ENCODE measurements around the gene CYP24A1. TPM values are rescaled to one million over a fixed set of nuclear protein-coding genes. Genes with fewer than 3 reads are reported as not detected.

The CYP24A1 gene
- total RNA-seq, 1 donor from 2014 or later = 5.9 TPM

DNA sequence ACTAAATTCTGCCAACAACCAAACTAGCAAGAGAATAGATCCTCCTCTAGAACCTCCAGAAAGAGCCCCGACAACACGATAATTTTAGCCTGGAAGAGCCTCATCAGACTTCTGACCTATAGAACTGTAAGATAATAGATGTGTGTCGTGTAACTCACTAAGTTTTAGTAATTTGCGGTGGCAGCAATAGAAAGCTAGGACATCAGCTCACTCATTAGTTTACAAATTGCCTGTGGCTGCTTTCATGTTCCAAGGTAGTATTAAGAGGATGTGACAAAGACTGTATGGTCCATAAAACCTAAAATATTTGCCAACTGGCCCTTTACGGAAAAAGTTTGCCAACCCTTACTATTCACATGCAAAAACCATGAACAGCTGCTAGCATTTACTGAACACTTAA is 17.3 kb downstream of the CYP24A1 start:
- Histone ChIP-seq H3K27ac (no peak overlapping the region), H3K4me3 (no peak overlapping the region), H3K36me3 (no peaks in the 10 kb centered on the region), H3K4me1 (peaks cover 6% of the 10 kb centered on the region), H3K27me3 (no peaks in the 10 kb centered on the region), H3K9me3 (no peaks in the 10 kb centered on the region)
- TF ChIP-seq POLR2AphosphoS5 (IDR thresholded peaks at IDR 0.05; ENCODE audit: insufficient read depth in 1 of 2, low read depth in 1 of 2) = no peak
- no peak for TF ChIP-seq POLR2A (IDR thresholded peaks at IDR 0.05)
- TF ChIP-seq, protein P1, sequence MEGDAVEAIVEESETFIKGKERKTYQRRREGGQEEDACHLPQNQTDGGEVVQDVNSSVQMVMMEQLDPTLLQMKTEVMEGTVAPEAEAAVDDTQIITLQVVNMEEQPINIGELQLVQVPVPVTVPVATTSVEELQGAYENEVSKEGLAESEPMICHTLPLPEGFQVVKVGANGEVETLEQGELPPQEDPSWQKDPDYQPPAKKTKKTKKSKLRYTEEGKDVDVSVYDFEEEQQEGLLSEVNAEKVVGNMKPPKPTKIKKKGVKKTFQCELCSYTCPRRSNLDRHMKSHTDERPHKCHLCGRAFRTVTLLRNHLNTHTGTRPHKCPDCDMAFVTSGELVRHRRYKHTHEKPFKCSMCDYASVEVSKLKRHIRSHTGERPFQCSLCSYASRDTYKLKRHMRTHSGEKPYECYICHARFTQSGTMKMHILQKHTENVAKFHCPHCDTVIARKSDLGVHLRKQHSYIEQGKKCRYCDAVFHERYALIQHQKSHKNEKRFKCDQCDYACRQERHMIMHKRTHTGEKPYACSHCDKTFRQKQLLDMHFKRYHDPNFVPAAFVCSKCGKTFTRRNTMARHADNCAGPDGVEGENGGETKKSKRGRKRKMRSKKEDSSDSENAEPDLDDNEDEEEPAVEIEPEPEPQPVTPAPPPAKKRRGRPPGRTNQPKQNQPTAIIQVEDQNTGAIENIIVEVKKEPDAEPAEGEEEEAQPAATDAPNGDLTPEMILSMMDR (IDR thresholded peaks at IDR 0.05) = no peak
- DNase-seq (ENCODE audit: extremely low spot score in 2 of 2) = no peak
- intact Hi-C loops (cut with DNase I) = no loop called here

DNA sequence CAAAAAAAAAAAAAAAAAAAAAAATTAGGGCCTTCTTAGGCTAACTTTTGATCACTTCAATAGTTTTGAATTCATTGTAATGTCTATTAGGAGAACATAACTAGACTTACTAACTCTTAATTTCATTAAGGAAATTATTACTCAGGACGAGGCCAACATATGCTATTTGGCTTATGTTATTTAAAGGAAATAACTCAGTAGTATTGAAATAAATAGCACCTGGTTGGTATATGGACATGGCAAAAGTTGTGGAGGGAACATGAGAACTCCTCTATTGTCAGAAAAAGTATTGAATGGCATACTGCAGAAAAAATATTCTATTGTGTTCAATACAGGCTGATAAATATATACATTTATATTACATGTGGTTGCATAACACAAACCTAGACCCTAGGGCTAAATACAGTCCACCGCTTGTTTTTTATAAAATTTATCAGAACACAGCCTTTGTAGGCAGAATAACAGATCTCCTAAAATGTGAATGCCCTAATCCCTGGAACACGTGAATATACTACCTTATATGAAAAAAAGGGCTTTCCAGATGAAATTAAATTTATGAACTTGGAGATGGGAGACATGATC is 18.0 kb downstream of the CYP24A1 start:
- TF ChIP-seq, protein P1 (IDR thresholded peaks at IDR 0.05) = no peak
- TF ChIP-seq POLR2AphosphoS5 (IDR thresholded peaks at IDR 0.05; ENCODE audit: insufficient read depth in 1 of 2, low read depth in 1 of 2) = no peak
- Histone ChIP-seq H3K9me3 (no peaks in the 10 kb centered on the region), H3K27ac (no peak overlapping the region), H3K36me3 (no peaks in the 10 kb centered on the region), H3K4me3 (no peak overlapping the region), H3K4me1 (peaks cover 6% of the 10 kb centered on the region), H3K27me3 (no peaks in the 10 kb centered on the region)
- no peak for DNase-seq (ENCODE audit: extremely low spot score in 2 of 2)
- intact Hi-C loops (cut with DNase I) = no loop called here

DNA sequence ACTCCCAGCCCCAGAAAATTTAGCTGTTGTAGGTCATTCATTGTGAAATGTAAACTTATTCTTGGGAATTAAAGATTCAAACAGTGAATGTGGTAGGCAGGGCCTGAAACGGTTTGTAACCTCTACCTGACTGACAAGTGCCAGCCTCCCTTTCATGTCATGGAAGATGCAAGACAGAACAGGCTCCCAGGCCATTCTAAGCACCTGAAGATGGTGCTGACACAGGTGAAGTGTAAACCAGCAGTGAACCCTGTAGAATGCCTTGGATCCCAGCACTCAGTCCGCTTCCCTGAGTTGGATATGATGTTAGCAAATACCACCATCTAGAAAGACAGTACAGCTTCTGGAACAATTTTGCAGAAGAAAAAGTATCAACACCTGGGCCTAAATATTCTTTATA is 19.3 kb downstream of the CYP24A1 start:
- no peak overlapping the region for H3K27ac ChIP-seq
- H3K4me3 ChIP-seq = no peak overlapping the region
- TF ChIP-seq POLR2AphosphoS5 (IDR thresholded peaks at IDR 0.05; ENCODE audit: insufficient read depth in 1 of 2, low read depth in 1 of 2) (no peak), POLR2A (IDR thresholded peaks at IDR 0.05) (no peak)
- TF ChIP-seq, protein P1 (IDR thresholded peaks at IDR 0.05) = no peak
- intact Hi-C loops (cut with DNase I) = no loop called here
- no peaks in the 10 kb centered on the region for H3K9me3 ChIP-seq
- peaks cover 6% of the 10 kb centered on the region for H3K4me1 ChIP-seq
- H3K36me3 ChIP-seq = no peaks in the 10 kb centered on the region
- H3K27me3 ChIP-seq = no peaks in the 10 kb centered on the region
- no peak for DNase-seq (ENCODE audit: extremely low spot score in 2 of 2)

DNA sequence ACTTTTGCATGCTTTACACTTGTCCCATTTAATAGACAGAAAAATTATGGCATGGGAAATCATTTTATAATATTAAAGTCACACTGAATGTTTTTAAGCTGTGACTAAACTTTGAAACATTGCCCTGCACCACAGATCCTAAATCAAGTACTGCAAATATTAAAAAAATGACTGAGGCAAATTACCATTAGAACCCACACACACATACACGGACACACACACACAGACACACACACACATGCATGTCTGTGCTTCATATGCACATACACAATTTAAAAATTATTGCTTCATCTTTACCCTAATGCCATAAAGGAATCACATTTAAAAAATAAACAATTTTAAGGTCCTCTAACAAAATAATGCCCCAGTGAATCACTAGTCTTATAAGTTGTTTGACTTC is 19.9 kb downstream of the CYP24A1 start:
- no peak for DNase-seq (ENCODE audit: extremely low spot score in 2 of 2)
- H3K4me1 ChIP-seq = peaks cover 6% of the 10 kb centered on the region
- intact Hi-C loops (cut with DNase I) = no loop called here
- no peak overlapping the region for H3K4me3 ChIP-seq
- no peaks in the 10 kb centered on the region for H3K9me3 ChIP-seq
- TF ChIP-seq POLR2AphosphoS5 (IDR thresholded peaks at IDR 0.05; ENCODE audit: insufficient read depth in 1 of 2, low read depth in 1 of 2) (no peak), POLR2A (IDR thresholded peaks at IDR 0.05) (no peak)
- TF ChIP-seq, protein P1 (IDR thresholded peaks at IDR 0.05) = no peak
- H3K27me3 ChIP-seq = no peaks in the 10 kb centered on the region
- H3K27ac ChIP-seq = no peak overlapping the region
- no peaks in the 10 kb centered on the region for H3K36me3 ChIP-seq

DNA sequence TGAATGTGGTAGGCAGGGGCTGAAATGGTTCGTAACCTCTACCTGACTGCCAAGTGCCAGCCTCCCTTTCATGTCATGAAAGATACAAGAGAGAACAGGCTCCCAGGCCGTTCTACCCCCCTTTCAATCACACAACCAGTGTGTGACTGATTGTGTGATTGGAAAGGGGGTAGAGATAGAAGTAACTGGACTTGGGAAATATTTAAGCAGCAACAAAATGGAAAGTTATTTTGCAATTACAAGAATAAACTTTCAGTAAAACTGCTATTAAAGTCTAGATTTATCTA is 20.8 kb downstream of the CYP24A1 start:
- intact Hi-C loops (cut with DNase I) = no loop called here
- Histone ChIP-seq H3K36me3 (no peaks in the 10 kb centered on the region), H3K4me1 (peaks cover 6% of the 10 kb centered on the region), H3K4me3 (no peak overlapping the region), H3K27ac (no peak overlapping the region), H3K9me3 (no peaks in the 10 kb centered on the region), H3K27me3 (no peaks in the 10 kb centered on the region)
- no peak for TF ChIP-seq POLR2AphosphoS5 (IDR thresholded peaks at IDR 0.05; ENCODE audit: insufficient read depth in 1 of 2, low read depth in 1 of 2)
- no peak for DNase-seq (ENCODE audit: extremely low spot score in 2 of 2)
